ENCODE results near the gene GIPC2.

GRCh38 chr1:78156805-78157521 is 111.2 kb downstream of the GIPC2 start:
- TF ChIP-seq GATA2 (IDR thresholded peaks at IDR 0.05; ENCODE audit: low read depth, low read length) (no peak), GATA3 (IDR thresholded peaks at IDR 0.05; ENCODE audit: low read depth, low read length) (no peak)

Data from SH-SY5Y (cell line).